NOMO-1 treated with DMSO at 0.1 percent for 48 hours (cell line): ENCODE measurements around the gene HSPB9.

Source experiments
- DNase-seq: peaks from one replicate; lab custom pipeline; 2025; ENCODE audit not compliant: unreplicated experiment; lab: John Stamatoyannopoulos, UW

HSPB9 gene, protein sequence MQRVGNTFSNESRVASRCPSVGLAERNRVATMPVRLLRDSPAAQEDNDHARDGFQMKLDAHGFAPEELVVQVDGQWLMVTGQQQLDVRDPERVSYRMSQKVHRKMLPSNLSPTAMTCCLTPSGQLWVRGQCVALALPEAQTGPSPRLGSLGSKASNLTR

DNA sequence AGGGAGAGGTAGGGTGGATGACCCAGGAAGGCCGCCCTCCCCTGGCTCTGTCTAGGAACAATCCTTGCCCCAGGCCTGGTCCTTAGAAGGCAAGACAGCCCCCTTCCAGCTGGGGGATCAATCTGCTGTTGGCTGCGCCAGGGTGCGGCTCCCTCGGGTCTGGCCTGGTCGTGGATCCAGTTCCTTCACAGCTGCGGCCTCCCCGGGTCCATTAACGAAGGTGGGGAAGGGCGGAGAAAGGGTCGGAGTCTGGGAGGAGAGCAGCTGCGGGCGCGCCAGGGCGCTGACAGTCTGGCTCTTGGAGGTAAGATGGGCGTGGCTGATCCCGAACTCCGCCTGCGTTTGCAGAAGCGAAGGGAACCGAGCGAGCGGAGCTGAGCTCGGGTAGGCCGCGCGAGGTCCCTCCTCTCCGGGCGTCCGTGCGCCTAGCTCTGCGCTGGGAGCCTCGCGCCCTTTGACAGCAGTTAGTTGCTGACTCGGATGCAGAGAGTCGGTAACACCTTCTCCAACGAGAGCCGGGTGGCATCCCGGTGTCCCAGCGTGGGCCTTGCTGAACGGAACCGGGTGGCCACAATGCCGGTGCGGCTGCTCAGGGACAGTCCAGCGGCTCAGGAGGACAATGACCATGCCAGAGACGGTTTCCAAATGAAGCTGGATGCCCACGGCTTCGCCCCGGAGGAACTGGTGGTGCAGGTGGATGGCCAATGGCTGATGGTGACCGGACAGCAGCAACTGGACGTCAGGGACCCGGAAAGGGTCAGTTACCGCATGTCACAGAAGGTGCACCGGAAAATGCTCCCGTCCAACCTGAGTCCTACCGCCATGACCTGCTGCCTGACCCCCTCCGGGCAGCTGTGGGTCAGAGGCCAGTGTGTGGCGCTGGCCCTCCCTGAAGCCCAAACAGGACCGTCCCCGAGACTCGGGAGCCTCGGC lies at the start of gene HSPB9:
TSS of gene HSPB9 (plus strand) at position 434 of the 933 bp plus-strand sequence. CDS start at position 481, 47 bp downstream.
- DNase-seq, result no peak

DNA sequence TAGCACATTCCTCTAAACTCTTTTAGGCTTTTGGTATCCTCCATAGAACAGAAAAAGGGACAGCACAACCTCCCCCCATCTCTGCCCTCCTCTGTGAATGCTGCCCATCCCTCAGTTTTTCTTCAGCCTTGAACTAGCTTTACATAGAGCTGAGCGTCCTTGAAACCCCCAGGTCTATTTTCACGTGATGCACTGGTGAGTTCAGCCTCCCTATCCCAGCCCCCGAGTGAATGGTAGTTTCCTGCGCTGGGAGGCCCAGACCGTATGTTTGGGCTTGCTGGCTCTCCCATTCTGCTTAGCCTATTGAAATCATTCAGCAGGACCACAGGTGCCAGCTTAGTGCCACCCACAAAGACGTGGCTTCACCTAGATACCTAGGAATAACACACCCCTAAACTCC lies 46.8 kb upstream of the HSPB9 start:
- DNase-seq, result no peak

DNA sequence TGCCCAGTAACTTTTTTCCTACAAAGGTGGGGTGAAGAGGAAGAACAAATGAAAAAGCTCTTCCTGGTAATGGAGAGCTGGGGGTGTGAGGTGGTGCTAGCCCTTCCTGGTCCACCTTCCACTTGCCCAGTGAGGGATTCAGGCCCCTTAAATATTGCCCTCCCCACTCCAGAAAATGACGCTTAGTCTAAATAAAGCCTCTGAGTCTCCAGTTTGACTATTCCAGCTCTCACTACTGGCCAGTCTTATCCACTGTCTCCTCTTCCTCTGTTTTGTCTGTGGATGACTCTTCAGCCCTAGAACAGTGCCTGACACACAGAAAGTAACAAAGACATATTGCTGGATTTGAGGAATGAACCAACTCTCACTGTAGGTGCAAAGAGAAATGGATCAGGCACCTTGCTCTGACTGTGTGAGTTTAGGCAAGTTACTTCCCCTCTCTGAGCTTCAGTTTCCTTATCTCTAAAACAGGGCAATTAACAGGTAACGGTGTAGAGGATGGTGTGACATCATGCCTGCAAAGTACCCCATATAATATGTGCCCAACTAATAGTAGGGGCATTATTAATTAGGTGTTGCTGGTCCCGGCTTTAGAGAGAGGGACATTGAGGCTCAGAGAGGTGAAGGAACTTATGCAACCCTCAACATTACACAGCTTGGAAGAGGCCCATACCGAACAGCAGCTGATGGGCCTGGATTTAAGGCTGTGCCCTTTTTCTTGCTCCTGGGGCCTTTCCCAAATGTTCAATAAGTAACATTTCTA lies 45.6 kb upstream of the HSPB9 start:
- DNase-seq, result no peak

DNA sequence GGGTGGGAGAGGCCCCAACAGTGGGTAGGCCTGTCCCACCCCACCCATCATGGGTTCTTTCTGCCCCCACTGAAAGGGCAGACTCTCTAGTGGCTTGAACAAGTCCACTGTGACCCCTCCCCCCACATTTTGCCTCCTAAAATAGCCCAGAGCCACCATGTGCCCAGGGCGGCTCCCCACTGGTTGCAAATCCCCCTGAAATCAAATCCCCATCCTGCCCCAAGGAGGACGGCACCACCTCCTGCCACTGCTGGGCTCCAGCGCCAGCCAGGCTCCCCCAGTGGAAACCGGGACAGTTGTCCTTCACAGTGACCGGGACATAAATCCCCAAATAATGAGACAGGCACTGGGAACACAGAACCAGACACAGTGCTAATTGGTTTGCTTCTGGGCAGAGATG lies 44.8 kb upstream of the HSPB9 start:
- no peak for DNase-seq

DNA sequence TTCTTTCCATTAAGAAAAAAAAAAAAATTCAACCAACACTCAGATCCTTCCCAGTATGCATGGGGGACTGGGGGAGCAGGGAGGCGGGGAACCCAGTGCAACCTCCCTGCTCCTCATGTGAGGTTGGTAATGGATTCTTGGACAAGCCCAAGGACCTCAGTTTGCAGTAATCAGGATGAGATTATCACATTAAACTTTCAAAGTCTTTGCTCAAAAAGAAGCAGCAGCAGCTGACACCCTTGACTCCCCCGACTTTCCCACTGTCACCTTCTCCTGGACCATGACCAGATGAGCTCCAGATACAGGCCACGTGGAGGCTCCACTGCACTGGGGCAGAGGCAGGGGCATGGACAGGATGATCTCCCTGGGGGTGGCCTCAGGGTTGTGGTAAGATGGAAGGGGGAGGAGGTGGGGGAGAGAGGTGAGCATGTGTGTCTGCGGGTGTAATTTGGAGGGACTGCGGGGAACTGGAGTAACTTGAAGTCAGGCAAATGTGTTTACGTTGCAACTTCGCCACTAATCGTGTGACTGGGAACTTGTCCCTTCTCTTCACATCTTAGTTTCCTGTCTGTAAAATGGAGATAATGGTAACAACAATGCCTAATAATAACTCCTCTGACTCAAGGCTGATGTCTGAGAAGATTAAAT lies 44.1 kb upstream of the HSPB9 start:
- DNase-seq, result no peak

DNA sequence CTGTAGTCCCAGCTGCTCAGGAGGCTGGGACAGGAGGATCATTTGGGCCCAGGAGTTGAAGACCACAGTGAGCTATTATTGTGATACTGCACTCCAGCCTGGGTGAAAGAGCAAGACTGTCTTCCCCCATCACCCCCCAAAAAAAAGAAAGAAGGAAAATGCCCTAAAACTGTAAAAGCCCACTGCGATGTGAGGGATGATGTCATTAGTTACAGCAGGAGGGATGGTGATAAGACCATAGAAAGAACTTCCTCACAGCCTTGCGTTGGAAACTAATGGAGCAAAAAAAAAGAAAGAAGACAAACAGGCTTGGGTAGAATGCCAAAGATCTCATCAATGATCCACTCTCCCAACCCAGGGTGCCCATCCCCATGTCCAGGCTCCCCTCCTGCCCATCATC lies 43.1 kb upstream of the HSPB9 start:
- DNase-seq, result no peak

DNA sequence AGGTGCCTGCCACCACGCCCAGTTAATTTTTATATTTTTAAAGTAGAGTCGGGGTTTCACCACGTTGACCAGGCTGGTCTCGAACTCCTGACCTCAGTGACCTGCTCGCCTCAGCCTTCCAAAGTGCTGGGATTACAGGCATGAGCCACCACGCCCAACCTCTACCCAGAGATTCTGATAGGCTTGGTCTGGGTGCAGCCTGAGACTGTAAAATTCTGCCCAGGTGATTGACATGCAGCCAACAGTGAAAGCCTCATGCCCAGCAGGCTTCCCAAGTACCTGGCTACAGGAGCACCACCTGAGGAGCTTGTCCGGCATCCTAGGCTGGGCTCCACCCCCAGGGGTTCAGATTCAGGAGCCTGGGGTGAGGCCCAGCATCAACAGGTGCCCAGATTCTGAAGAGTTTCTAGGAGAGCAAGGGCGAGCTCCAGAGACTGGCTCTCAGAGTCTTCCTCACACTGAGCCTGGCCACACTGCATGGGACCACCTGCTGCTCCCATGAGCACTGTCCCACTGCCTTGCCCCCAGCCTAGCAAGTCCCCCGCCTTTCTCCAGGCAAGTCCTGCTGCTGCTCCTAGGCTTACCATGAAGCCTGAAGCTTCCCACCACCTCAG lies 41.0 kb upstream of the HSPB9 start:
- no peak for DNase-seq

DNA sequence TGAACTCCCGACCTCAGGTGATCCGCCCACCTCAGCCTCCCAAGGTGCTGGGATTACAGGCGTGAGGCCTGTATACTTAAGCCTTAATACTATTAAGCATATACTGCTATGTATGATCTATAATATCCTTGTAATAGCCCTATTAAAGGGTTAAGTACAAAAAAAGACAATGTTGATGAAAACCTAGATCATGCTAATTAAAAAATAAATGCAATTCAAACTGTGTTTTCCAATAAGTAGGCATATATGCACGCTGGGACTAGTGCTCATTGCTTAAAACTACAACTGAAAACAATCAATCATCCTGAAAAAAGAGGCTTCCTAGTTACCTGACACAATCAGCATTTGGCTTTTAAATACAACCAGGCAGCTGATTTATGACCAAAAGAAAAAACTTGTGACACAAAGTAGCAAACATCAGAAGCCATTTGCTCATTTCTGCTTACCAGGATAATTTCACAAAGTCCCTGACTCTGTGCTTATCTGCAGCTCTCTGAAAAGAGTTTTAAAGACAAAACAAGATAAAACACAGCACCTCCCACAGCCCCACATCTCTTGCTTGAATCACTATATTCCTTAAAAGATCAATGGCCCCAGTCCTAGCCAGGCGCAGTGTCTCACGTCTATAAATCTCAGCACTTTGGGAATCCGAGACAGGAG lies 35.4 kb upstream of the HSPB9 start:
- DNase-seq, result no peak

DNA sequence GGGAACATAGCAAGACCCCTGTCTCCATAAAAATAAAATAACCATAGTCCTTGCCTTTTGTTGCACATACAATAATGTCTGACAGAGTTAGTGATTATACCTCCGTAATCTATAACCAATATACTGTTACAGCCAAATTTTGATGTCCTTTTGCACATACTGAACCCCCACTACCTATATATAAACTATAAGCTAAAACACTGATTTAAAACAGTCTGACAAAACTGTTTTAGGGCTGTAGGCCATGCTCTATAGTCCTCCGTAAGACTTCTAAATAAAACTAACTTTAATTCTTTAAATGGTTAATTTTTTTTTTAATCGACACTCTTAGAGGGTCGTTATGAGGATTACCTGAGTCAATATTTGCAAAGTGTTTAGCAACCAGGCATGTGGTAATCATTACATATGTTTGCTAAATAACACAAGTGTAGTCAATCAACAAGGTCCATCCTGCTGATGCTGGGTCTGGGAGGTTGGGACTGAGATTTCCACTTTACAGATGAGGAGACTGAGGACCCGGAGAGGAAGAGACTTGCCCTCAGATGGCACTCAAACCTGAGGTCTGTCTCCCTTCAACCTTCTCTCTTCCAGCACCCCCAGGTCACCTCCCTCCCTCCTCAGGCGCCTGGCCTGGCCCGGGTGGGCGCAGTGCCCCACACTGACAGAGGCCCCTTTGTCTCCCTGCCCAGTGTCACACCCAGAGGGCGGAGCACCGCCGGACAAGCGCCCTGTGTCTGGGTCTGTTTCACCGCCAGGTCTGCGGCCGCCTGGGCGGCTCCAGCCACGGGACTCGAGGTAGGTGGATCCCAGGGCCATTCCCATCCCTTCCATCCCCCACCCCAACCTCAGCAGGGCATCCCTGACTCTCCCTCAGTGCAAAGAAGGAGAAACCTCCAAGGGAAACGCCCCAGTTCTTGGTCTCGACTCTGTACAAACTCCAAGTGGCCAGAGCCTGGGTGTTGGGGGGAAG lies 34.6 kb upstream of the HSPB9 start:
- no peak for DNase-seq

DNA sequence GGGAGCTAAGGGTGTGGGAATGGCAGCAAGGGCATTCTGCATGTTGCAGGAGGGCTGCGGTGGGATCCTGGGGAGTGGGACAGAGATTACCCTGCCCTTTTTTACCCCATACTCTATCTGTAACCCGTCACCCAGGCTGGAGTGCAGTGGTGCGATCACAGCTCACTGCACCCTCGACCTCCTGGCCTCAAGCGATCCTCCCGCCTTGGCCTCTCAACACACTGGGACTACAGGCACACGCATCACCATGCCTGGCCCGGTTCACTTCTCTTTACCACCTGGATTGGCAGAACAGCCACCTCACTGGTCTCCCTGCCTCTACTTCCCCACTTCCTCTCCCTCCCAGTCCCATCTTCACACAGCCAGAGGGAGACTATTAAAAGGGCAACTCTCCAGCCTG lies 33.9 kb upstream of the HSPB9 start:
- DNase-seq, result no peak

DNA sequence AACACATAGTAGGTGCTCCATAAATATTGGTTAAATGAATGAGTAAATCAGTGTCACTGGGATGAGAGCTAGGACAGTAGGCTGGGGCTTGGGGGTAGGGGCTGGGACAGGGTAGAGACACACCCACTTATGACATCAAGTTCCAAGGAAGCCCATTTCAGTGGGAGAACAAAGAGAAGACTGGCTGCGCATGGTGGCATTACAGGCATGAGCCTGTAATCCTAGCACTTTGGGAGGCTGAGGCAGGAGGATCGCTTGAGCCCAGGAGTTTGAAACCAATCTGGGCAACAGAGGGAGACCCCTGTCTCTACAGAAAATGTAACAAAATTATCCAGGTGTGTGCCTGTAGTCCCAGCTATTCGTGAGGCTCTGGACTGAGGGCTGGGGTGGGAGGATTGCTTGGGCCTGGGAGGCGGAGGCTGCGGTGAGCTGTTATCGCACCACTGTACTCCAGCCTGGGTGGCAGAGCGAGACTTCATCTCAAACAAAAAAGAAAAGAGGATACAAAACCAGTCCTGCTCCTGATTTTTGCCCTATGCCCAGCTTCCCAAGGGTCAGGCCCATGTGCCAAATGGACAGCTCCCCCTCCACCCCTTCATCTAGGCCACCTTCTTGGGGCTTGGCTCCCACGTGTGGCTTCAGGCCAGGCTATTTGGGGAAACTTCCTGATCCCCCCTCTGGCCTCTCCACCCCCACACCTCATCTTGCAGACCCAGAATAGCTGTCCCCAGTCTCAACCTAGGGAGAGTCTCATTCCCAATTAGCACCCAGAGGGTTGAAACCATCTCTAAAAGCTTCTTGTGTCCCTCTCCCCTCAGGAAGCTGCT lies 31.4 kb upstream of the HSPB9 start:
- no peak for DNase-seq

DNA sequence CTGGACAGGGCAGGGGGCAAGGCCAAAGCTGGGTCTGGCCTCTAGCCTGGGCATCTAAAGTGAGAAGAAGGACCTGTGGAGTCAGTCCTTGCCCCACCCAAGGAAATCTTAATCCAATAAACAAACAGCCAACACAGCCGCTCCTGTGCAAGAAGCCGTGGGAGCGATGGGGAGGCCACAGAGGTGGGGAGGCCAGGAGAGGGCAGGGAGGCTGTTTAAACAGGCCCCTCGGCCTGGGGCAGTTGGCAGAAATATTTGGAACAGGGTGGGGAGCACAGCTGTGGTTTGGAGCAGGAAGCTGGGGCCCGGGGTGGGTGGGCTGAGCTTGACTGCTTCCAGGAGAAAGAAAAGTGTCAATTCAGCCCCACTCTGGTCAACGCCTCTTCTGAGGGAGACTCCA lies 29.7 kb upstream of the HSPB9 start:
- DNase-seq, result no peak

DNA sequence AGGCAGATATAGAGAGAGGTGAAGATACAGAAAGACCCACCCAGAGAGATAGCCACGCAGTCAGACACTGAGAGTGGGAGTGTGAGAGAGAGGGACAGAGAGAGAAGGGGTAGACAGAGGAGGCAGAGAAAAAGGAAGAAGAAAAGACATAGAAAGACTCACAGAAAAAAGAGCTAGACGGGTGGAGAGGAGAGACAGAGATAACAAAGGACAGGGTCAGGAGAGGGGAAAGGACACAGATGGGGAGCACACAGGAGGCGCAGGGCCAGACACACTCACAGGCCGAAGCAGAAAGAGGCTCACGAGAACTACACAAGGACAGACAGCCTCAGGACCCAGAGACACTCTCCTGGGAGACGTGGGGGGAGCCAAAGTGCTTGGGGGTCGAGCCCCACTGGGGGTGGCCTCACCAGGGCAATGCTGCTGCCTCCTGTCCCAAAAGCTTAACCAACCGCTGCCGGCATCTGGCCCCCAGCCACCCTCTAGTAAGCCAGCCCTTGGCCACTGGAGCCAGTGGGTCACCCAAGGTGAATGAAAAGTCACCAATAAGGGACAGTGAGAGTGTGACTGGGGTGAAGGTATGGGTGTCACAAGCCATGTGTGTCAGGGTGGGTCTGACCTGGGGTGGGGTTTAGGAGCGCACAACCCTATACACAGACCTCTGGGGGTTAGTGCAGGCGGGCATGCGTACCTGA lies 28.1 kb upstream of the HSPB9 start:
- no peak for DNase-seq

DNA sequence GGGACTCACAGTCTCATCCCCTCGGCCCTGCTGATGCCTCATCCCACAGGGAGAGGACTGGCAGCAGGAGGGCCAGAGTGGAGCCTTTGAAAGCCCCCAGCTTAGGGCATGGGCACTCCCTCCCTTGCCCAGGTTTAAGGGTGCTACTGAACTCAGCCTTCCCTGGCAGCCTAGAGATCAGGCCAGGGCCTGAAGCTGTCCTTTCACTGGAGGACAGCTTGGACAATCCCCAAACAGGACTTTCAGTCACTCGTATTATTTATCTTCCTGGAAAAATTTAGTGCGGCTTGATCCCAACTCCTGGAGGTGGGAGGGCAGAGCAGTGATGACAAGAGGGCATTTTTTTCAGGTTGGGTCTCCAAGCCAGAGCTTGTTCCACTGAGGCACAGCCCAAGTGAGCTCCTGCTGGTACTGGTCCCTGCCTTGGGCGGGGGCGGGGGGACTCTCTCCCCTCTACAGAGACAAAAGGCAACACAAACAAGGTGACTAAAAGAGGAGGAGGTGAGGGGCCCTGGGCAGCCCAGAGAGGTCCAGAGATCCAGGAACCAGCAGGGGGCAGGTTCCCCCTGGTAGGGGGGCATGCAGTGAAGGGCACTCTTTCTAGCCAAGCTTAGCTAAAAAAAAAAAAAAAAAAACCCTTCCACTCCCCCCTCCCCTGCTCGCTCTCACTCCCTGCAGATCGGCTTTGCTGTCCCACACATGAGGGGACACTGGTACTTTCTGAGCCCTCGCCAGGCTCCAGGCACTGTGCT lies 26.1 kb upstream of the HSPB9 start:
- no peak for DNase-seq

DNA sequence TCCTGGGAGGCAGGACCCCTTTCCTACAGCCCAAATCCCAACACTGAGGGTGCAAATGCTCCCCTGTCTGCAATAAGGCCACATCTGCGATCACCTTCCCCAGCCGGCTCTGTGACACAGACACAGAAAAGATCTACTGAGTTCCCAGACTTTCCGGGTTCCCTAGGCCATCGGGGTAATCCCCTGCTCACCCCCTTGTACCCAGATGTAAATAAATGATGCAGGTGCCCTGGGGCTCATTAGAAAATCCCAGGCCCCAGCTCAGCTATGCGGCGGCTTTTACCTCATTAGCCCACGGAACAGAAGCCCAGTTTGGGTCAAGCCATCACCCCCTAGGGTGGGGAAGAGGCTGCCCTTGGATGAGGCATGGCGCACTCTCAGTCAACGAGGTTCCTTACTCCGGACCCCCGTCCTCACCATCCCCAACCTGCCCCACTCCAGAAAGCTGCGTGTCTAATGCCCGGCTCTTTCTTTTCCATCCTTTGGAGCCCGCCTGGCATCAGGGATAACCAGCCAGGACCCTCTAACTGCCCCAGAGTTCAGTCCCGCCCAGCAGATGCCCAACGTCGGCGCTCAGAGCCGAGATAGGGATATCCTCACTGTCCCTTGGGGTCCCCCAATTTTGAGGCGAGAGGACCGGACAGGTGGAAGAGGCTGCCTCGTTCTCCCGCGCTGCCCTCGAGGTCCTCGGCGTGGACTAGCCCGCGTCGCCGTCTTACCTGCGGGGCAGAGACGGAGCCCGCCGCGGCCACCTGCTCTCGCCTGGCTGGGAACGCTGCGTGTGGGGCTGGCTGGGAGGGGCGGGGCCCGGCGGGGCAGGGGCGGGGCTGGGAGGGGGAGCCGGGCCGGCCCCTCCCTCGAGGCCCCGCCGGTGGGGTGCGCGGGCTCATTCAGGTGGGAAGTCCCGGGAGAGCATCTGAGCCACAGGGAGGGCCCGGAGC lies 24.6 kb upstream of the HSPB9 start, which contains the start of gene ZNF385C:
TSS of gene ZNF385C (minus strand) at position 783 of the 941 bp plus-strand sequence. CDS start 35,417 bp downstream, outside the sequence.
- no peak for DNase-seq
